GM23338 (cell line): Measurements from ENCODE around the gene NDOR1. TPM values are rescaled to one million over a fixed set of nuclear protein-coding genes. Genes with fewer than 3 reads are reported as not detected.

Source experiments
- CREB1 ChIP-seq: fragments of 250-450 bp; sonication (Bioruptor Pico); IDR thresholded peaks from 2 replicates; pipeline ENCODE4 v1.5.0; 2020; ENCODE audit warnings: low read depth, mild to moderate bottlenecking, moderate library complexity
- JUNB ChIP-seq: IDR thresholded peaks from one replicate; pipeline ENCODE4 v1.6.1; 2016; ENCODE audit warnings: antibody characterized with exemption; ENCODE audit not compliant: unreplicated experiment
- NANOG ChIP-seq: IDR thresholded peaks from 2 replicates; pipeline ENCODE4 v1.6.1; 2016; ENCODE audit warnings: antibody characterized with exemption, borderline replicate concordance
- ZNF114 ChIP-seq: fragments of 250-450 bp; sonication (Bioruptor Pico); IDR thresholded peaks from 2 replicates; pipeline ENCODE4 v1.5.0; 2020; ENCODE audit warnings: mild to moderate bottlenecking, moderate library complexity
- ZNF331 ChIP-seq: fragments of 250-450 bp; sonication (Bioruptor Pico); IDR thresholded peaks from 2 replicates; pipeline ENCODE4 v1.5.0; 2020; ENCODE audit warnings: low read depth, mild to moderate bottlenecking, moderate library complexity
- ZNF462 ChIP-seq: fragments of 250-450 bp; sonication (Bioruptor Pico); IDR thresholded peaks from 2 replicates; pipeline ENCODE4 v1.5.0; 2020; ENCODE audit warnings: mild to moderate bottlenecking, moderate library complexity
- polyA plus RNA-seq: library from polyadenylated mRNA; unstranded; fragments of >200 nt; fragmentation: Nextera tagmentation; extraction: Ambion mirVana; gene quantifications from 2 replicates; pipeline ENCODE4 v1.2.1, GENCODE V29; 2016
- total RNA-seq: library from RNA; depleted of rRNA; stranded (reverse); fragments of >200 nt; shearing (Covaris generic); gene quantifications from 2 replicates; pipeline ENCODE4 v1.2.3, GENCODE V29; 2014
- TF ChIP-seq, protein P1 (sequence below): IDR thresholded peaks from one replicate; pipeline ENCODE4 v1.6.1; 2018; ENCODE audit warnings: antibody characterized with exemption; ENCODE audit not compliant: unreplicated experiment

Gene NDOR1
- total and polyA plus RNA-seq, 2 experiments from 2014 or later = 19.4 to 38.1 TPM

- TF ChIP-seq ZNF462 (CRISPR knock-in tag) (no peak), NANOG (no peak), ZNF114 (CRISPR knock-in tag) (no peak), CREB1 (CRISPR knock-in tag) (no peak), JUNB (no peak), ZNF331 (CRISPR knock-in tag) (no peak)
- TF ChIP-seq, protein P1, sequence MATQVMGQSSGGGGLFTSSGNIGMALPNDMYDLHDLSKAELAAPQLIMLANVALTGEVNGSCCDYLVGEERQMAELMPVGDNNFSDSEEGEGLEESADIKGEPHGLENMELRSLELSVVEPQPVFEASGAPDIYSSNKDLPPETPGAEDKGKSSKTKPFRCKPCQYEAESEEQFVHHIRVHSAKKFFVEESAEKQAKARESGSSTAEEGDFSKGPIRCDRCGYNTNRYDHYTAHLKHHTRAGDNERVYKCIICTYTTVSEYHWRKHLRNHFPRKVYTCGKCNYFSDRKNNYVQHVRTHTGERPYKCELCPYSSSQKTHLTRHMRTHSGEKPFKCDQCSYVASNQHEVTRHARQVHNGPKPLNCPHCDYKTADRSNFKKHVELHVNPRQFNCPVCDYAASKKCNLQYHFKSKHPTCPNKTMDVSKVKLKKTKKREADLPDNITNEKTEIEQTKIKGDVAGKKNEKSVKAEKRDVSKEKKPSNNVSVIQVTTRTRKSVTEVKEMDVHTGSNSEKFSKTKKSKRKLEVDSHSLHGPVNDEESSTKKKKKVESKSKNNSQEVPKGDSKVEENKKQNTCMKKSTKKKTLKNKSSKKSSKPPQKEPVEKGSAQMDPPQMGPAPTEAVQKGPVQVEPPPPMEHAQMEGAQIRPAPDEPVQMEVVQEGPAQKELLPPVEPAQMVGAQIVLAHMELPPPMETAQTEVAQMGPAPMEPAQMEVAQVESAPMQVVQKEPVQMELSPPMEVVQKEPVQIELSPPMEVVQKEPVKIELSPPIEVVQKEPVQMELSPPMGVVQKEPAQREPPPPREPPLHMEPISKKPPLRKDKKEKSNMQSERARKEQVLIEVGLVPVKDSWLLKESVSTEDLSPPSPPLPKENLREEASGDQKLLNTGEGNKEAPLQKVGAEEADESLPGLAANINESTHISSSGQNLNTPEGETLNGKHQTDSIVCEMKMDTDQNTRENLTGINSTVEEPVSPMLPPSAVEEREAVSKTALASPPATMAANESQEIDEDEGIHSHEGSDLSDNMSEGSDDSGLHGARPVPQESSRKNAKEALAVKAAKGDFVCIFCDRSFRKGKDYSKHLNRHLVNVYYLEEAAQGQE = no peak
Measured at GRCh38 chr9:137180491-137180890, 25.0 kb upstream of the NDOR1 start (continued).
